DND-41 (cell line): ENCODE results near the gene KCP.

Experiments used
- CTCF ChIP-seq: IDR thresholded peaks from 2 replicates; pipeline ENCODE4 v1.5.1; 2012; ENCODE audit warnings: borderline replicate concordance, low read length, moderate library complexity, mild to moderate bottlenecking; ENCODE audit not compliant: poor library complexity, severe bottlenecking; ENCODE audit errors: extremely low read depth
- EZH2 ChIP-seq: IDR thresholded peaks from 3 replicates; pipeline ENCODE4 v1.6.1; 2012; ENCODE audit warnings: borderline replicate concordance, low read depth, mild to moderate bottlenecking, moderate library complexity, low read length, inconsistent platforms; ENCODE audit not compliant: severe bottlenecking

- TF ChIP-seq CTCF (no peak), EZH2 (no peak)
Observed at GRCh38 chr7:128899392-128899791, 11.1 kb downstream of the KCP start.
